Measurements from ENCODE around the gene ANO10. TPM values are rescaled to one million over a fixed set of nuclear protein-coding genes. Genes with fewer than 3 reads are reported as not detected.
"Not testable (repeated sequence)": the region's sequence is repeated elsewhere in the genome, so short reads cannot be mapped to it uniquely, and the experiment has no call there.

Gene ANO10
- total RNA-seq: 7.1 TPM

GRCh38 chr3:43621656-43622432, at the start of gene ANO10:
Gene ANO10 (minus strand): TSS chr3:43622011. CDS start chr3:43605852, 16,159 bp downstream.
- H3K9me3 ChIP-seq (ENCODE audit: low read depth, low read length): no peaks in the 10 kb centered on the region
- H3K27me3 ChIP-seq (ENCODE audit: insufficient read depth, low read length): no peaks in the 10 kb centered on the region
- peak within 1 kb of the TSS; percentile 67 for H3K4me3 ChIP-seq (ENCODE audit: low read length)
- H3K4me1 ChIP-seq (ENCODE audit: insufficient read depth, low read length): peaks cover 23% of the 10 kb centered on the region

GRCh38 chr3:43670635-43671522, 49.1 kb upstream of the ANO10 start:
- Histone ChIP-seq H3K4me3 (ENCODE audit: low read length) (no peak overlapping the region), H3K4me1 (ENCODE audit: insufficient read depth, low read length) (no peaks in the 10 kb centered on the region), H3K27me3 (ENCODE audit: insufficient read depth, low read length) (no peaks in the 10 kb centered on the region), H3K9me3 (ENCODE audit: low read depth, low read length) (no peaks in the 10 kb centered on the region)

- H3K4me1 ChIP-seq (ENCODE audit: insufficient read depth, low read length); H3K27me3 ChIP-seq (ENCODE audit: insufficient read depth, low read length); H3K9me3 ChIP-seq (ENCODE audit: low read depth, low read length); H3K4me3 ChIP-seq (ENCODE audit: low read length): not testable (repeated sequence)
These were observed 43.2 kb upstream of the ANO10 start for GRCh38 chr3:43665011-43665410.

GRCh38 chr3:43661376-43661775, 39.6 kb upstream of the ANO10 start:
- not testable (repeated sequence) for H3K4me1 ChIP-seq (ENCODE audit: insufficient read depth, low read length)

GRCh38 chr3:43659250-43659880, 37.6 kb upstream of the ANO10 start:
- H3K4me3 ChIP-seq (ENCODE audit: low read length): no peak overlapping the region
- no peaks in the 10 kb centered on the region for H3K27me3 ChIP-seq (ENCODE audit: insufficient read depth, low read length)
- H3K9me3 ChIP-seq (ENCODE audit: low read depth, low read length): no peaks in the 10 kb centered on the region
- no peaks in the 10 kb centered on the region for H3K4me1 ChIP-seq (ENCODE audit: insufficient read depth, low read length)

More at GRCh38 chr3:43661376-43661775, 39.6 kb upstream of the ANO10 start:
- not testable (repeated sequence) for H3K4me3 ChIP-seq (ENCODE audit: low read length); H3K9me3 ChIP-seq (ENCODE audit: low read depth, low read length); H3K27me3 ChIP-seq (ENCODE audit: insufficient read depth, low read length)

GRCh38 chr3:43656390-43656789, 34.6 kb upstream of the ANO10 start:
- H3K9me3 ChIP-seq (ENCODE audit: low read depth, low read length); H3K4me3 ChIP-seq (ENCODE audit: low read length); H3K4me1 ChIP-seq (ENCODE audit: insufficient read depth, low read length); H3K27me3 ChIP-seq (ENCODE audit: insufficient read depth, low read length): not testable (repeated sequence)

- Histone ChIP-seq H3K4me1 (ENCODE audit: insufficient read depth, low read length) (peaks cover 10% of the 10 kb centered on the region), H3K27me3 (ENCODE audit: insufficient read depth, low read length) (no peaks in the 10 kb centered on the region), H3K9me3 (ENCODE audit: low read depth, low read length) (no peaks in the 10 kb centered on the region), H3K4me3 (ENCODE audit: low read length) (no peak overlapping the region)
These were observed 28.5 kb upstream of the ANO10 start for GRCh38 chr3:43650345-43650744.

- Histone ChIP-seq H3K27me3 (ENCODE audit: insufficient read depth, low read length) (no peaks in the 10 kb centered on the region), H3K9me3 (ENCODE audit: low read depth, low read length) (no peaks in the 10 kb centered on the region), H3K4me3 (ENCODE audit: low read length) (no peak overlapping the region)
These were observed 27.7 kb upstream of the ANO10 start for GRCh38 chr3:43649365-43649968.

GRCh38 chr3:43648957-43649356, 27.1 kb upstream of the ANO10 start:
- H3K27me3 ChIP-seq (ENCODE audit: insufficient read depth, low read length): no peaks in the 10 kb centered on the region
- no peak overlapping the region for H3K4me3 ChIP-seq (ENCODE audit: low read length)
- no peaks in the 10 kb centered on the region for H3K9me3 ChIP-seq (ENCODE audit: low read depth, low read length)

More at GRCh38 chr3:43649365-43649968, 27.7 kb upstream of the ANO10 start:
- peaks cover 10% of the 10 kb centered on the region for H3K4me1 ChIP-seq (ENCODE audit: insufficient read depth, low read length)

GRCh38 chr3:43647331-43648166, 25.7 kb upstream of the ANO10 start:
- H3K9me3 ChIP-seq (ENCODE audit: low read depth, low read length): no peaks in the 10 kb centered on the region
- no peaks in the 10 kb centered on the region for H3K27me3 ChIP-seq (ENCODE audit: insufficient read depth, low read length)
- H3K4me1 ChIP-seq (ENCODE audit: insufficient read depth, low read length): peaks cover 10% of the 10 kb centered on the region
- no peak overlapping the region for H3K4me3 ChIP-seq (ENCODE audit: low read length)

More at GRCh38 chr3:43648957-43649356, 27.1 kb upstream of the ANO10 start:
- peaks cover 10% of the 10 kb centered on the region for H3K4me1 ChIP-seq (ENCODE audit: insufficient read depth, low read length)

GRCh38 chr3:43644443-43644842, 22.6 kb upstream of the ANO10 start:
- Histone ChIP-seq H3K9me3 (ENCODE audit: low read depth, low read length) (no peaks in the 10 kb centered on the region), H3K4me3 (ENCODE audit: low read length) (no peak overlapping the region), H3K4me1 (ENCODE audit: insufficient read depth, low read length) (peaks cover 35% of the 10 kb centered on the region), H3K27me3 (ENCODE audit: insufficient read depth, low read length) (peaks cover 3% of the 10 kb centered on the region)

GRCh38 chr3:43641306-43642114, 19.7 kb upstream of the ANO10 start:
- H3K4me3 ChIP-seq (ENCODE audit: low read length): no peak overlapping the region
- peaks cover 42% of the 10 kb centered on the region for H3K4me1 ChIP-seq (ENCODE audit: insufficient read depth, low read length)
- H3K27me3 ChIP-seq (ENCODE audit: insufficient read depth, low read length): peaks cover 3% of the 10 kb centered on the region
- no peaks in the 10 kb centered on the region for H3K9me3 ChIP-seq (ENCODE audit: low read depth, low read length)

- Histone ChIP-seq H3K27me3 (ENCODE audit: insufficient read depth, low read length) (peaks cover 3% of the 10 kb centered on the region), H3K4me3 (ENCODE audit: low read length) (no peak overlapping the region), H3K9me3 (ENCODE audit: low read depth, low read length) (no peaks in the 10 kb centered on the region), H3K4me1 (ENCODE audit: insufficient read depth, low read length) (peaks cover 36% of the 10 kb centered on the region)
These were observed 18.9 kb upstream of the ANO10 start for GRCh38 chr3:43640681-43641080.

All from mononuclear cell (primary cell).